NCI-H460 (cell line): ENCODE measurements around the gene NDUFV2. TPM values are rescaled to one million over a fixed set of nuclear protein-coding genes. Genes with fewer than 3 reads are reported as not detected.
"Not testable (repeated sequence)": the region's sequence is repeated elsewhere in the genome, so short reads cannot be mapped to it uniquely, and the experiment has no call there.

Experiments used
- DNase-seq: peaks from one replicate; pipeline ENCODE4 v3.0.0-alpha.2; 2016; ENCODE audit warnings: low read depth; ENCODE audit errors: extremely low read depth
- total RNA-seq: library from RNA; depleted of rRNA; stranded (reverse); fragments of >200 nt; shearing (Covaris generic); gene quantifications from 2 replicates; pipeline ENCODE4 v1.2.3, GENCODE V29; 2014

Gene NDUFV2
- total RNA-seq, 1 experiment from 2014 or later: 128 TPM

DNA sequence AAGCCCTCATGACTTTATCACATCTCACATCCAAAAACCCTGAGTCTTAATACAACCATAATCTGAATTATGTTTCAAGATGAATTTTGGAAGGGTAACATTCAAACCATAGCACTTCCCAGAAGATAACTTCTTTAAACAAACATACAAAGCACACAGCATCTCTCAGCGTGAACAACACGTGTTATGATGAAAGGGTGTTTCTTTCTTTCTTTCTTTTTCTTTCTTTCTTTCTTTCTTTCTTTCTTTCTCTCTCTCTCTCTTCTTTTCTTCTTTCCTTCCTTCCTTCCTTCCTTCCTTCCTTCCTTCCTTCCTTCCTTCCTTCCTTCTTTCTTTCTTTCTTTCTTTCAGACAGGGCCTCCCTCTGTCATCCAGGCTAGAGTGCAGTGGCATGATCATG, 13.8 kb upstream of the NDUFV2 start:
- DNase-seq: not testable (repeated sequence)

- no peak for DNase-seq
Measured at GRCh38 chr18:9090578-9090977, 11.9 kb upstream of the NDUFV2 start.

DNA sequence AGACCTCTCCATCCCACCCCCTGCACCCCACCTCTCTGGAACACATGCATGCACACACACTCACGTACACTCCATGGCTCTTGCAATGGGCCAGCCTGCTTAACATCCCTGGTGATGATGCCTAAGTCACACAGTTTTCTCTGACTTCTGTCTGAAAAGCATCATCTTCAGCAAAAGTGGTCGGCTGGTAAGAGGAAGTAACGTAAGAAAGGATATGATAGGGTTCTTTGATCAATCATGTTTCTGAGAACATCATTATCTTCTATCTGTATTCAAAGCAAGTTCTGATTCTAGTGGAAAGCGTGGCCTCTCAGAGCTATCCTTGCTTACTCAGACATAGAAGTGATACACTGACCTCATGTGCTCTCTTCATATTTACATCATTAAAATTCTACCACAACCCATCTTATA, 11.4 kb upstream of the NDUFV2 start:
- no peak for DNase-seq

- DNase-seq: no peak
Measured at GRCh38 chr18:9092665-9093064, 9.8 kb upstream of the NDUFV2 start.

DNA sequence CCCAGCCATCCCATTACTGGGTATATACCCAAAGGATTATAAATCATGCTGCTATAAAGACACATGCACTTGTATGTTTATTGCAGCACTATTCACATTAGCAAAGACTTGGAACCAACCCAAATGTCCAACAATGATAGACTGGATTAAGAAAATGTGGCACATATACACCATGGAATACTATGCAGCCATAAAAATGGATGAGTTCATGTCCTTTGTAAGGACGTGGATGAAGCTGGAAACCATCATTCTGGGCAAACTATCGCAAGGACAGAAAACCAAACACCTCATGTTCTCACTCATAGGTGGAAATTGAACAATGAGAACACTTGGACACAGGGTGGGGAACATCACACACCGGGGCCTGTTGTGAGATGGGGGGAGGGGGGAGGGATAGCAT, 9.4 kb upstream of the NDUFV2 start:
- not testable (repeated sequence) for DNase-seq

GRCh38 chr18:9094307-9095226, 7.9 kb upstream of the NDUFV2 start:
- DNase-seq: no peak

- DNase-seq: no peak
Measured at GRCh38 chr18:9095297-9096006, 7.0 kb upstream of the NDUFV2 start.

DNA sequence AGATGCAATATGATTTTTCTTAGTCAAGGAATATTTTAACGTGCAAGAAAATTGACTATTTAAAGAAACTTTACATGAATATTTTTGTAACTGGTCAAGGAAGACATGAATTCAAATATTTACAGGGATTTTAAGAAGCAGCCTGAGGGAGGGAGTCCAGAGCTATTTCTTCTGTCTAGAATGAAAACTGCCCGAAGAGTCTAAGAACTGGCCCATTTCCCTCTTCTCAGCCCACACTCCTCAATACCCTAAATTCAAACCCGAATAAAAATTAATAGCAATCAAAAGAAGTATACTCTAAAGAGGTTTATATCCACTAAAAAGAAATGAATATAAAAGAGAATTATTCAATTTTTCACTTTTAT, 6.5 kb upstream of the NDUFV2 start:
- DNase-seq: no peak

DNA sequence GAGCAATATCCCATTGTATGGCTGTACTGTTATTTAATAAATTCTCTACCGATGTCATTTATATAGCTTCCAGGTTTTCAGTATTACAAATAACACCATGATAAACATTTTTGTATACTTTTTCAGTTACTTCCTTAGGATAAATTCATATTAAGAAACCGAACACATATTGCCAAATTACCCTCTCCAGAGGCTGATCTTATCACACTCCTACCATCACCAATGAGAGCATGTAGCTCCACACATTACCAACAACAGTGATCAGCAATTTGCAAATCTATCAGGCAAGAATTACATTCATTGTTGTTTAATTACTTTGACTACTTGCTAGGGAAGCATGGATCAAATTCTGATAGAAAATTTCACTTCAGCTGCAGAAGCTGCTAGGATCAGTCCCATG, 5.8 kb upstream of the NDUFV2 start:
- no peak for DNase-seq

DNA sequence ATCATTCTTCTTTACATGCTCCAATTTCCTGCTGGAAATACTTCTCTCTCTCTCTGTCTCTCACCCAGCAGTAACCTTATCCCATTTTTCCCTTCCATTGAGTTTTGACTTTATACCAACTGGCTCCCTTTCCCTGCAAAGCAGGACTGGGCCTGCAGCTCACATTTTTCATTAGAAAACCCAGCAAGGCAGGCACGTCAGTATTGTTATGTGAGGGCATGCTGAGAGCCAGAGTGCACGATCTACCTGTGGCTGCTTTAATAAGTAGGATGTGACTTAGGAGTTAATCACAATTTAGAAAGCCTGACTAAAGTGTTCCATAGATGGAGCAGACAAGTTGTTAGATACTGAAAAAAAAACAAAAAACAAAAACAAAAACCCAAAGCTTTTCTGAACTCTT, 5.2 kb upstream of the NDUFV2 start:
- DNase-seq: no peak

GRCh38 chr18:9100796-9101195, 1.7 kb upstream of the NDUFV2 start:
- DNase-seq: no peak

DNA sequence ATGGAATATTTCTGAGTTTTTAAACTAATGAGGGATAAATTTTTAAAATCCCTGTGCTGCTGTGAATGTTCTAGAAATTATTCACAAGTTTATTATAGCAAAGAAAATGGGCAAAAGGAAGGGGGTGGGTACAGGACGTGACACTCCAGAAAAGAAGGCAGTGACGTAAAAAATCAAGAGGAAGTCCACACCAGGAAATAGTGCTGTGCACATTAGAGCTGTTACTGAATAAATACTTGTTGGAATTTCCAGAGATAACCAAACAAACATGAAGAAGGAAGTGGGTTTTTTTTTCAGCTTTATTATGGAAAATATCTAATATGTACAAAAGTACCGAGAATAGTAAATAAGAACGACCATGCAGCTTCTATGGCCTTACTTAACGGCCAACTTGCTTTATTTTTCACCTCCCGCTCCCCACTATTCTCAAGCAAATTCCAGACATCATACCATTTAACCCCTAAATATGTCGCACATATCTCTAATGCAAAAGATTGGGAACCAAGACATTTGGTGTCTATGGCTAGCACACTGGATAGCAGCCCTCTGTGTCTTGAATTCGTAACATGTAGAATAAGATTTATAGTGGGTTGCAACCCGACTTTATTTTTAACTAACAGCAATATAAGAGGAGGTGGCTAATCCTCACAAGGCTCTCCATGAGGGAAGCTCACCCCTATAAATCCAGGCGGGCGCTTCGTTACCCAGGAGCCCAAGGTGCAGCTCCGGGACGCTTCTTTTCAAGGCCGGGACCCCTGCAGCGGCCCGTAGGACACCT, 580 bp upstream of the NDUFV2 start:
- DNase-seq: no peak

DNA sequence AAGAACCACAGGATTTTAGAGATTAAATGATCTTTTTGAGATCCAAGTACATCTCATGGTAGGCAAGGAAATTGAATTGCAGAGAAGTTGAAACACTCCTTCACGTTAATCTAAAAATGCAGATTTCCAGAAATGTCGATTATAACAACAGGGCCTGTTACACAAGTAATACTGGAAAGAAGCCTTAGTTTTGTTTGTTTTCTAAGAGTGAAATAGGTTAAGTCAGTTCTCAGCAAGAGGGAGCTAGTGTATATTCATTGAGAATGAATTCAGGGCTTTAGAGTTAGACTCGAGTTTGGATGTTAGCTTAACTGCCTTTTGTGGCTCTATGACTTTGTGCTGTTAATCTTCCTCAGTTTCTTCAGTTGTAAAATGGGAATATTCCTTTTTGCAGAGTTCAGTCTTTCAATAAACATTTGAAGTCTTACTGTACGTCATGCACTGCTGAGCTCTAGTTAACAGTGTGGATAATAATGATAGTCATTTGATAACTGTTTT, 926 bp downstream of the NDUFV2 start:
- DNase-seq: no peak

DNA sequence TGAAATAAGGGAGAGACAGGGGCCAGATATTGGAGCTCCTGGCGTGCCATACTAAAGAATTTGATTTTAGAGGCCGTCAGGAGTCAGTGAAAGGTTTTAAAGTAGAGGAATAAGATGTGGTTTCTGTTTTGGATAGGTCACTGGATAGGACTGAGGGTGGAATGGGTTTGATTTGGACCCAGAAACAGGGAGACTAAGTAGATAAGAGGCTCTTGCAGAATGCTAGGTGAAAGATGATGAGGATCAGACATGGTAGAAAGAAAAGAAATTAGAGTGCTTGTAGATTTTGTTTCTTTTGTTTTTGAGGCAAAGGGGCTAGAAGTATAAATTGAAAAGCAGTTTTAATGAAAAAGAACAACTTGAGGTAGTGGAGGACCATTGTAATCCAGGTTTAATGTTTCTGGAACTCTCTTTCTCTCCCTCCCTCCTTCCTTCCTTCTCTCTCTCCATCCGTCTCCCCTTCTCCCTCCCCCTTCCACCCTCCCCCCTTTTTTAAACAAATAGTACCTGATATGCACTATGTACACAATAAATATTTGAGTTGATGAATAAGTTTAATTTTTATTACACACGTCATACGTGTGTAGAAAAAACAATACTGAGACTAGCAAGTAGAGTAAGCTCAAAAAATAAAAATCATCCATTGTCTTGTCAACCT, 1.9 kb downstream of the NDUFV2 start:
- DNase-seq: no peak

DNA sequence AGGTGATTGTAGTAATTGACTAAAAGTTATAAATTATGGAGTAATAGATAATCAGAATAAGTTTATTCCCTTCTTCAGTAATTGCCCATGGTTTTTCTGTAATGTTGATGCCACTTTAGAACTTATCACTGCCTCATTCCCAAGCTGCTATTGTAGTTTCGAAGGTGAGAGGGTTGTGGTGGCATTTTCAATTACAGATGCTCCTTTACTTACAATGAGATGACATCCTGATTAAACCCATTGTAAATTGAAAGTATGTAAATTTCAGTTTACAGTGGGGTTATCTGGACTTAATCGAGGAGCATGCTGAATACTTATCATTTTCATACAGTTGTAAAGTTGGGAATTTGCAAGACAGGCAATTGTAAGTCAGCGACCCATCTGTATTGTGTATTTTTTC, 2.9 kb downstream of the NDUFV2 start:
- no peak for DNase-seq

- no peak for DNase-seq
Measured at GRCh38 chr18:9106094-9106493, 3.6 kb downstream of the NDUFV2 start.

DNA sequence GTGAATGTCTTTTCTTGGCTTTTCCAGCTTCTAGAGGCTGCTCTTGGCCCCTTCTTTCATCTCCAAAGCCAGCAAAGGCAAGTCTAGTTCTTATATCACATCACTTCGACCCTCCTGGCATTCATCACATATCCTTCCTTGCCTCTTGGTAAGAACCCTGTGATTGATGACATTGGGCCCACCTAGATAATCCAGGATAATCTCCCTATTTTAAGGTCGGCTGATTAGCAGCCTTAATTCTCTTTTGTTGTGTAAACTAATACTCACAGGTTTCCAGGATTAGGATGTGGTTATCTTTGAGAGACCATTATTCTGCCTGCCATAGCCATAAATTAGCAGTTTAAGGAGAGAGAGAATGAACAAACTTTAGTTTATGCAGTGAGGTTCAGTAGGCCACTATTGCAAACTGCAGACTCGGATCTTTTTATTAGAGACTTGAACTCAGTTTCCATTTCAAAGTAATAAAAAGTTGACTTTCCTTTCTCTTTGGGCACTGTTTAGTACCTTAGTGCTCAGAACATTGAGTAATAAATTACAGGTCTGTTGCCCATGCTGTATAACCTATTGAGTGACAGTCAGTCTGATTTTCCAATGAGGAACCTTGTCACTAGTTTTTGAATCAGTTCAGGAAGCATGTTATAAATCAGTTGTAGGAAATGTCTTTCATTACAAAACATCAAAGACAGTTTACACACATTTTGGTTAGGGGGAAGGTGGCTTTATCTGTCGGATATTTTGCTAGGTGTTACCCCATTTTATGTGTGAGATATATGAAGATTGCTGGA, 4.5 kb downstream of the NDUFV2 start:
- no peak for DNase-seq

DNA sequence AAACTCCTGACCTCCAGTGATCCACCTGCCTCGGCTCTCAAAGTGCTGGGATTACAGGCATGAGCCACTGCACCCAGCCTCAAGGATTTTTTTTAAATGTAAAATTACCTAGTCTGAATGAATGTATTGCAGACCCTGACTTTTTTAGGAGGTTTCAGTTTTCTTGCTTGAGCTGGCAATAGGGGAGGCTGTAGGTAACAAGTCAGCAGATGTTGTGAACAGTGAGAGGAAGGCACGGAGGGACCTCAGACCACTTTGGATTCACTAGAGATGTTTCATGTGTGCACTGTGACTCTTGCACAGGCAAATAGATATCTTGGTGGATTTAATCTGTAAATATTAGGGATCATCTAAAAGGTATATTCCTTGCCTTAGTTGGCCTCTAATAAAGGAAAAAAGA, 6.4 kb downstream of the NDUFV2 start:
- DNase-seq: no peak

GRCh38 chr18:9109523-9109922, 7.0 kb downstream of the NDUFV2 start:
- DNase-seq: no peak
